Esophagus squamous epithelium (tissue), 5 donors: Measurements from ENCODE around the gene VAV2. TPM values are rescaled to one million over a fixed set of nuclear protein-coding genes. Genes with fewer than 3 reads are reported as not detected.

Experiments
- DNase-seq: peaks from one replicate; lab custom pipeline; 2025; lab: John Stamatoyannopoulos, UW
- H3K27ac ChIP-seq, 4 donors: fragments of 200-600 bp; sonication (generic); one replicate each; pipeline ENCODE4 v1.5.1; 2016 to 2019; ENCODE audit warnings: mild to moderate bottlenecking in 1 of 4
- H3K27me3 ChIP-seq, 4 donors: fragments of 200-600 bp; sonication (generic); 1 replicate in 3 of 4; 2 replicates in 1 of 4; pipeline versions ENCODE4 v1.5.1 to v1.6.0; 2017 to 2021; ENCODE audit warnings: antibody characterized with exemption in 1 of 4
- H3K36me3 ChIP-seq, 3 donors: fragments of 200-600 bp; sonication (generic); one replicate each; pipeline ENCODE4 v1.5.1; 2016 to 2019
- H3K4me1 ChIP-seq, 3 donors: fragments of 200-600 bp; sonication (generic); one replicate each; pipeline ENCODE4 v1.5.1; 2017 to 2019
- H3K4me3 ChIP-seq, 4 donors: fragments of 200-600 bp; sonication (generic); 1 replicate in 3 of 4; 2 replicates in 1 of 4; pipeline ENCODE4 v1.5.1; 2016 to 2019; ENCODE audit warnings: mild to moderate bottlenecking in 2 of 4, moderate library complexity in 1 of 4
- H3K9me3 ChIP-seq, 3 donors: fragments of 200-600 bp; sonication (generic); one replicate each; pipeline ENCODE4 v1.5.1; 2016 to 2019
- CTCF ChIP-seq, 6 experiments: fragments of 450-650 bp in 4 of 6; fragments of 200-600 bp in 2 of 6; sonication (generic) in 2 of 6; IDR thresholded peaks; one replicate each; pipeline ENCODE4 v1.5.1; 2016 to 2019; ENCODE audit warnings: antibody characterized with exemption in 6 of 6, mild to moderate bottlenecking in 4 of 6, moderate library complexity in 4 of 6
- POLR2A ChIP-seq, 4 donors: fragments of 450-650 bp; IDR thresholded peaks; one replicate each; pipeline ENCODE4 v1.6.1; 2017; ENCODE audit warnings: antibody characterized with exemption in 4 of 4, mild to moderate bottlenecking in 4 of 4, moderate library complexity in 3 of 4
- WGBS, 2 donors: methylation state at CpG; one replicate each; pipeline ENCODE4 v1.1.5; 2018; 5-methylcytosine and 5-hydroxymethylcytosine counted together
- intact Hi-C: fragments of 100-400 bp; cut with DNase I; formaldehyde crosslinking; loops from one replicate; pipeline ENCODE4 v1.15.0; 2022
- total RNA-seq, 4 donors: library from RNA; depleted of rRNA; stranded (reverse); fragments of >200 nt; gene quantifications; one replicate each; pipeline ENCODE4 v1.1.0, GENCODE V29; 2016
- donor health status: DM: yes; HTN: yes; CAD: no.

Gene VAV2
- total RNA-seq, 4 donors from 2014 or later: 3.8 to 7.6 (median 5.7) TPM

GRCh38 chr9:133732639-133733408 lies 259.3 kb downstream of the VAV2 start:
- no peak for DNase-seq
- TF ChIP-seq CTCF (IDR thresholded peaks at IDR 0.05): no peak
- TF ChIP-seq POLR2A (IDR thresholded peaks at IDR 0.05): no peak
- intact Hi-C loops: loop anchor here (10.0 kb wide), 1 partner anchor 198 kb away; the partner anchor contains the start of gene ADAMTSL2
- no peaks in the 10 kb centered on the region for H3K9me3 ChIP-seq
- H3K4me3 ChIP-seq: no peak overlapping the region
- no peaks in the 10 kb centered on the region for H3K36me3 ChIP-seq
- H3K4me1 ChIP-seq: peaks cover 0 to 6% (median 2%) of the 10 kb centered on the region in 3 donors
- peaks cover 0 to 33% (median 0%) of the 10 kb centered on the region in 4 donors for H3K27me3 ChIP-seq
- WGBS, 2 donors: 64 to 72% methylated on average over 6 to 7 of the region's 10 CpGs
- no peak overlapping the region for H3K27ac ChIP-seq

- intact Hi-C loops: loop anchor here (10.0 kb wide), 1 partner anchor 197 kb away; the partner anchor contains the start of gene ADAMTSL2
- no peak for DNase-seq
- TF ChIP-seq CTCF (IDR thresholded peaks at IDR 0.05) (no peak), POLR2A (IDR thresholded peaks at IDR 0.05) (no peak)
- Histone ChIP-seq H3K4me1 (no peaks in the 10 kb centered on the region), H3K27ac (no peak overlapping the region), H3K9me3 (no peaks in the 10 kb centered on the region), H3K4me3 (no peak overlapping the region), H3K36me3 (no peaks in the 10 kb centered on the region), H3K27me3 (peaks cover 0 to 33% (median 0%) of the 10 kb centered on the region in 4 donors)
- WGBS, 2 donors: 26 to 62% methylated on average over 3 to 13 of the region's 30 CpGs
Observed at GRCh38 chr9:133731876-133732638, 260.1 kb downstream of the VAV2 start.

GRCh38 chr9:133730994-133731715 lies 261.0 kb downstream of the VAV2 start:
- Histone ChIP-seq H3K27ac (no peak overlapping the region), H3K4me1 (no peaks in the 10 kb centered on the region), H3K4me3 (no peak overlapping the region), H3K27me3 (peaks cover 0 to 42% (median 0%) of the 10 kb centered on the region in 4 donors), H3K36me3 (no peaks in the 10 kb centered on the region), H3K9me3 (no peaks in the 10 kb centered on the region)
- no peak for TF ChIP-seq POLR2A (IDR thresholded peaks at IDR 0.05)
- TF ChIP-seq CTCF (IDR thresholded peaks at IDR 0.05): no peak
- DNase-seq: no peak
- intact Hi-C loops: loop anchor here (10.0 kb wide), 1 partner anchor 196 kb away; the partner anchor contains the start of gene ADAMTSL2
- 72 to 87% methylated on average over 6 to 22 of the region's 27 CpGs for WGBS, 2 donors

GRCh38 chr9:133729617-133730281 lies 262.4 kb downstream of the VAV2 start:
- H3K27me3 ChIP-seq: peaks cover 0 to 49% (median 0%) of the 10 kb centered on the region in 4 donors
- no peak overlapping the region for H3K27ac ChIP-seq
- H3K4me1 ChIP-seq: no peaks in the 10 kb centered on the region
- no peaks in the 10 kb centered on the region for H3K9me3 ChIP-seq
- TF ChIP-seq CTCF (IDR thresholded peaks at IDR 0.05): no peak
- TF ChIP-seq POLR2A (IDR thresholded peaks at IDR 0.05): no peak
- no peak for DNase-seq
- intact Hi-C loops: loop anchor here (10.0 kb wide), 1 partner anchor 195 kb away; the partner anchor contains the start of gene ADAMTSL2
- H3K36me3 ChIP-seq: no peaks in the 10 kb centered on the region
- WGBS, 2 donors: 78 to 92% methylated on average over 5 to 10 of the region's 19 CpGs
- H3K4me3 ChIP-seq: no peak overlapping the region
